Astrocyte (in vitro differentiated cells and primary cell): Measurements from ENCODE around the gene SERTAD4.

ENCODE experiments used
- CTCF ChIP-seq: IDR thresholded peaks from 2 replicates; pipeline ENCODE4 v1.5.1; 2011; ENCODE audit warnings: low read depth, mild to moderate bottlenecking, inconsistent platforms, low read length, moderate library complexity; ENCODE audit not compliant: insufficient read depth
- EZH2 ChIP-seq: IDR thresholded peaks from 2 replicates; pipeline ENCODE4 v1.6.1; 2012; ENCODE audit warnings: mild to moderate bottlenecking, low read length, inconsistent platforms; ENCODE audit not compliant: insufficient read depth

DNA sequence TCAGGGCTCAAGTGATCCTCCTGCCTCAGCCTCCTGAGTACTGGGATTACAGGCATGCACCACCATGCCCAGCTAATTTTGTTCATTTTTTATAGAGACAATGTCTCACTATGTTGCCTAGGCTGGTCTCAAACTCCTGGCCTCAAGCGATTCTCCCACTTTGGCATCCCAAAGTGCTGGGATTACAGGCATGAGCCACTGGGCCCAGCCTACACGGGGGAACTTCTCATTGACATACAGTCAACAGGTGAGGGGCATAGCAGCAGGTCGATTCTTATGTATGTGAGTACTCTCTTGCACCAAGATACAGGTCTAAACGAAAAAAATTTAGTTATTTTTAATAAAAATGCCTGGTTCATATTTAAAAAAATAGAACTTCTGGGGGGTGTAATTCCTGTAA lies 56.7 kb downstream of the SERTAD4 start:
- TF ChIP-seq EZH2 (no peak), CTCF (no peak)
